Fibroblast of lung (primary cell): Measurements from ENCODE around the gene PLD1. TPM values are rescaled to one million over a fixed set of nuclear protein-coding genes. Genes with fewer than 3 reads are reported as not detected.

Experiments used
- DNase-seq, 2 donors: peaks; one replicate each; pipeline versions ENCODE4 v3.0.0 to v3.0.0-alpha.2; 2010; ENCODE audit warnings: low read depth in 2 of 2
- H2AFZ ChIP-seq: 2 replicates; pipeline ENCODE4 v1.5.1; 2012; ENCODE audit warnings: low read length, control low read depth, inconsistent platforms
- H3K27ac ChIP-seq: 2 replicates; pipeline ENCODE4 v1.5.1; 2011; ENCODE audit warnings: low read length, control low read depth; ENCODE audit not compliant: insufficient read depth
- H3K27me3 ChIP-seq: 2 replicates; pipeline ENCODE4 v1.5.1; 2011; ENCODE audit warnings: mild to moderate bottlenecking, low read length; ENCODE audit not compliant: control insufficient read depth, insufficient read depth
- H3K36me3 ChIP-seq: 2 replicates; pipeline ENCODE4 v1.5.1; 2011; ENCODE audit warnings: low read length; ENCODE audit not compliant: control insufficient read depth, insufficient read depth
- H3K4me1 ChIP-seq: 2 replicates; pipeline ENCODE4 v1.5.1; 2011; ENCODE audit warnings: low read length; ENCODE audit not compliant: control insufficient read depth, insufficient read depth; ENCODE audit errors: extremely low read depth
- H3K4me2 ChIP-seq: 2 replicates; pipeline ENCODE4 v1.5.1; 2011; ENCODE audit warnings: low read length, control low read depth; ENCODE audit not compliant: insufficient read depth; ENCODE audit errors: extremely low read depth
- H3K4me3 ChIP-seq, 4 experiments: fragments of 200-600 bp in 1 of 4; sonication (generic) in 1 of 4; replicated peaks in 1 of 4; 2 replicates each; pipeline ENCODE4 v1.5.1; 2011 to 2016; ENCODE audit warnings: low read length in 4 of 4, low read depth in 3 of 4, mild to moderate bottlenecking in 3 of 4, control low read depth in 2 of 4, inconsistent platforms in 1 of 4, mixed read lengths in 1 of 4; ENCODE audit not compliant: insufficient read depth in 1 of 4; ENCODE audit errors: control extremely low read depth in 1 of 4
- H3K79me2 ChIP-seq: 2 replicates; pipeline ENCODE4 v1.5.1; 2012; ENCODE audit warnings: mild to moderate bottlenecking, low read length, inconsistent platforms; ENCODE audit not compliant: control insufficient read depth, insufficient read depth
- H3K9ac ChIP-seq: 2 replicates; pipeline ENCODE4 v1.5.1; 2011; ENCODE audit warnings: mild to moderate bottlenecking, low read length, control low read depth; ENCODE audit not compliant: insufficient read depth
- H3K9me3 ChIP-seq: 2 replicates; pipeline ENCODE4 v1.5.1; 2012; ENCODE audit warnings: low read depth, low read length; ENCODE audit not compliant: control insufficient read depth, insufficient read depth
- H4K20me1 ChIP-seq: 2 replicates; pipeline ENCODE4 v1.5.1; 2011; ENCODE audit warnings: low read length; ENCODE audit not compliant: control insufficient read depth, insufficient read depth; ENCODE audit errors: extremely low read depth
- CTCF ChIP-seq, 2 donors: IDR thresholded peaks in 1 of 2; conservative IDR thresholded peaks in 1 of 2; 1 replicate in 1 of 2; 2 replicates in 1 of 2; pipeline ENCODE4 v1.5.1; 2011 to 2012; ENCODE audit warnings: low read length in 2 of 2, control low read depth in 1 of 2, inconsistent platforms in 1 of 2, low read depth in 1 of 2, mild to moderate bottlenecking in 1 of 2
- EZH2 ChIP-seq: IDR thresholded peaks from 2 replicates; pipeline ENCODE4 v1.5.1; 2012; ENCODE audit warnings: low read length, control low read depth, mild to moderate bottlenecking; ENCODE audit errors: missing control alignments
- polyA plus RNA-seq, 2 donors: library from polyadenylated mRNA; depleted of rRNA in 1 of 2; stranded (reverse) in 1 of 2; unstranded in 1 of 2; fragments of >200 nt; gene quantifications; 2 replicates each; pipeline ENCODE4 v1.2.1, GENCODE V29; 2011 to 2012; ENCODE audit warnings: missing spikeins in 1 of 2
- total RNA-seq: library from RNA; depleted of rRNA; stranded (reverse); fragments of >200 nt; gene quantifications from 2 replicates; pipeline ENCODE4 v1.2.1, GENCODE V29; 2014

Gene PLD1
- total and polyA plus RNA-seq, 2 donors (not counting 1 experiment from before 2014, with no cell fraction given): 10.8 to 18.8 TPM

- Histone ChIP-seq H2AFZ (no peak overlapping the region), H4K20me1 (no peaks in the 10 kb centered on the region), H3K79me2 (no peaks in the 10 kb centered on the region), H3K4me1 (peaks cover 4% of the 10 kb centered on the region), H3K27ac (no peak overlapping the region), H3K9ac (no peak overlapping the region), H3K36me3 (no peaks in the 10 kb centered on the region), H3K9me3 (no peaks in the 10 kb centered on the region), H3K27me3 (no peaks in the 10 kb centered on the region), H3K4me2 (no peak overlapping the region), H3K4me3 (no peak overlapping the region)
- TF ChIP-seq CTCF (conservative IDR thresholded peaks at IDR 0.05 in 1 of 2, IDR thresholded peaks at IDR 0.05 in 1 of 2; ENCODE audit: low read depth in 1 of 2, low read length in 2 of 2) (no peak), EZH2 (no peak)
- no peak for DNase-seq
Measured at GRCh38 chr3:171569571-171570132, 240.6 kb downstream of the PLD1 start.

- Histone ChIP-seq H3K9ac (no peak overlapping the region), H3K27ac (no peak overlapping the region), H3K9me3 (no peaks in the 10 kb centered on the region), H3K4me1 (peaks cover 4% of the 10 kb centered on the region), H3K4me3 (no peak overlapping the region), H3K4me2 (no peak overlapping the region), H3K36me3 (no peaks in the 10 kb centered on the region), H3K79me2 (no peaks in the 10 kb centered on the region), H2AFZ (no peak overlapping the region), H4K20me1 (no peaks in the 10 kb centered on the region), H3K27me3 (no peaks in the 10 kb centered on the region)
- no peak for TF ChIP-seq CTCF (conservative IDR thresholded peaks at IDR 0.05 in 1 of 2, IDR thresholded peaks at IDR 0.05 in 1 of 2; ENCODE audit: low read depth in 1 of 2, low read length in 2 of 2)
- TF ChIP-seq EZH2: no peak
- no peak for DNase-seq
Measured at GRCh38 chr3:171568766-171569165, 241.5 kb downstream of the PLD1 start.

- no peaks in the 10 kb centered on the region for H4K20me1 ChIP-seq
- DNase-seq: peak; percentile 30 to 62
- H3K9ac ChIP-seq: no peak overlapping the region
- peaks cover 4% of the 10 kb centered on the region for H3K4me1 ChIP-seq
- no peaks in the 10 kb centered on the region for H3K27me3 ChIP-seq
- no peaks in the 10 kb centered on the region for H3K36me3 ChIP-seq
- H3K27ac ChIP-seq: no peak overlapping the region
- no peak overlapping the region for H2AFZ ChIP-seq
- H3K4me3 ChIP-seq: no peak overlapping the region
- no peak overlapping the region for H3K4me2 ChIP-seq
- no peaks in the 10 kb centered on the region for H3K9me3 ChIP-seq
- TF ChIP-seq CTCF (conservative IDR thresholded peaks at IDR 0.05 in 1 of 2, IDR thresholded peaks at IDR 0.05 in 1 of 2; ENCODE audit: low read depth in 1 of 2, low read length in 2 of 2): peak; percentile 53 to 61
- no peak for TF ChIP-seq EZH2
- H3K79me2 ChIP-seq: no peaks in the 10 kb centered on the region
Measured at GRCh38 chr3:171566803-171567422, 243.4 kb downstream of the PLD1 start.
